B cell (primary cell): ENCODE results near the gene POTEM. TPM values are rescaled to one million over a fixed set of nuclear protein-coding genes. Genes with fewer than 3 reads are reported as not detected.
"Not testable (repeated sequence)": the region's sequence is repeated elsewhere in the genome, so short reads cannot be mapped to it uniquely, and the experiment has no call there.

Source experiments
- ATAC-seq: fragments of 200-7000 bp; cut with Tn5 transposase; one replicate; pipeline ENCODE4 v1.10.0; 2021; ENCODE audit warnings: low read depth, mild to moderate bottlenecking, moderate number of reproducible peaks, moderate library complexity
- CTCF ChIA-PET: fragments of 350-600 bp; sonication (Branson Sonifier 250); formaldehyde crosslinking; loops from one replicate; lab custom pipeline; 2021; ENCODE audit warnings: antibody characterized with exemption, inconsistent platforms; lab: Charles Lee
- POLR2A ChIA-PET: fragments of 350-600 bp; sonication (Branson Sonifier 250); formaldehyde crosslinking; loops from one replicate; lab custom pipeline; 2021; ENCODE audit warnings: antibody characterized with exemption; lab: Charles Lee
- DNase-seq: peaks from one replicate; pipeline ENCODE4 v3.0.0; 2013
- H2AFZ ChIP-seq: 2 replicates; pipeline ENCODE4 v1.6.1; 2012; ENCODE audit warnings: mild to moderate bottlenecking, low read depth, low read length; ENCODE audit not compliant: insufficient read depth, poor library complexity, severe bottlenecking
- H3K27ac ChIP-seq, 2 donors: 1 replicate in 1 of 2; 2 replicates in 1 of 2; pipeline ENCODE4 v1.5.1; 2012 to 2013; ENCODE audit warnings: low read length in 2 of 2, mild to moderate bottlenecking in 2 of 2, moderate library complexity in 1 of 2
- H3K27me3 ChIP-seq, 4 experiments: fragments of 200-600 bp in 1 of 4; sonication (generic) in 1 of 4; replicated peaks in 1 of 4; 1 replicate in 2 of 4; 2 replicates in 2 of 4; pipeline versions ENCODE4 v1.6.1 to v1.7.0; 2013 to 2016; ENCODE audit warnings: low read length in 3 of 4, mild to moderate bottlenecking in 2 of 4, mixed read lengths in 1 of 4, moderate library complexity in 1 of 4; ENCODE audit not compliant: insufficient read depth in 4 of 4, control insufficient read depth in 3 of 4; ENCODE audit errors: control extremely low read depth in 1 of 4
- H3K36me3 ChIP-seq, 2 experiments: replicated peaks in 1 of 2; 1 replicate in 1 of 2; 2 replicates in 1 of 2; pipeline versions ENCODE4 v1.6.1 to v1.7.1; 2013; ENCODE audit warnings: low read length in 1 of 2; ENCODE audit not compliant: insufficient read depth in 2 of 2, control insufficient read depth in 1 of 2; ENCODE audit errors: control extremely low read depth in 1 of 2, extremely low read depth in 1 of 2
- H3K4me1 ChIP-seq, 2 donors: fragments of 200-600 bp in 1 of 2; sonication (generic) in 1 of 2; 1 replicate in 1 of 2; 2 replicates in 1 of 2; pipeline versions ENCODE4 v1.5.1 to v1.6.1; 2013 to 2017; ENCODE audit warnings: low read length in 2 of 2; ENCODE audit not compliant: control insufficient read depth in 2 of 2, insufficient read depth in 2 of 2
- H3K4me2 ChIP-seq: replicated peaks from 2 replicates; pipeline ENCODE3; 2012; ENCODE audit warnings: mild to moderate bottlenecking, low read depth, low read length; ENCODE audit not compliant: poor library complexity, severe bottlenecking
- H3K4me3 ChIP-seq, 5 experiments: fragments of 200-600 bp in 1 of 5; sonication (generic) in 1 of 5; 1 replicate in 3 of 5; 2 replicates in 2 of 5; pipeline versions ENCODE4 v1.5.1 to v1.7.0; 2011 to 2016; ENCODE audit warnings: low read length in 4 of 5, mild to moderate bottlenecking in 4 of 5, low read depth in 2 of 5, control low read depth in 1 of 5, moderate library complexity in 1 of 5; ENCODE audit not compliant: insufficient read depth in 1 of 5; ENCODE audit errors: control extremely low read depth in 1 of 5, extremely low read depth in 1 of 5
- H3K79me2 ChIP-seq: fragments of 200-600 bp; sonication (generic); one replicate; pipeline ENCODE4 v1.6.0; 2016; ENCODE audit warnings: low read length; ENCODE audit not compliant: control insufficient read depth, insufficient read depth
- H3K9ac ChIP-seq: fragments of 200-600 bp; sonication (generic); 2 replicates; pipeline ENCODE4 v1.6.1; 2017; ENCODE audit warnings: mild to moderate bottlenecking, low read length, moderate library complexity
- H3K9me3 ChIP-seq, 3 donors: one replicate each; pipeline versions ENCODE4 v1.6.1 to v1.7.1; 2013; ENCODE audit warnings: low read length in 2 of 3; ENCODE audit not compliant: control insufficient read depth in 2 of 3, insufficient read depth in 1 of 3; ENCODE audit errors: control extremely low read depth in 1 of 3
- H4K20me1 ChIP-seq: 2 replicates; pipeline ENCODE4 v1.6.0; 2012; ENCODE audit warnings: mild to moderate bottlenecking, low read length; ENCODE audit not compliant: insufficient read depth, control insufficient read depth, poor library complexity, severe bottlenecking
- H3K27ac Mint-ChIP-seq: one replicate; pipeline ENCODE4 v1.8.0; 2021; ENCODE audit warnings: mixed read lengths
- H3K27me3 Mint-ChIP-seq: one replicate; pipeline ENCODE4 v1.8.0; 2021; ENCODE audit warnings: mixed read lengths
- H3K4me1 Mint-ChIP-seq: one replicate; pipeline ENCODE4 v1.8.0; 2021; ENCODE audit warnings: mixed read lengths
- H3K4me3 Mint-ChIP-seq: one replicate; pipeline ENCODE4 v1.8.0; 2021; ENCODE audit warnings: mixed read lengths
- H3K9me3 Mint-ChIP-seq: one replicate; pipeline ENCODE4 v1.8.0; 2022; ENCODE audit warnings: mixed read lengths; ENCODE audit not compliant: insufficient read depth
- WGBS: methylation state at CpG from one replicate; pipeline ENCODE4 v1.1.5; 2013; ENCODE audit warnings: missing lambda C conversion rate; ENCODE audit not compliant: insufficient coverage; 5-methylcytosine and 5-hydroxymethylcytosine counted together
- intact Hi-C: fragments of 100-400 bp; cut with micrococcal nuclease; formaldehyde crosslinking; loops from one replicate; pipeline ENCODE4 v1.10.0; 2022
- polyA plus RNA-seq: library from polyadenylated mRNA; depleted of rRNA; stranded (reverse); fragments of >200 nt; gene quantifications from 2 replicates; pipeline ENCODE4 v1.2.3, GENCODE V29; 2012
- total RNA-seq, 2 donors: library from RNA; stranded (reverse); fragments of 120-200 nt in 1 of 2; gene quantifications; 1 replicate in 1 of 2; 2 replicates in 1 of 2; pipeline versions ENCODE4 v1.2.3 to v1.2.4, GENCODE V29; 2013 to 2022

POTEM gene
- total and polyA plus RNA-seq, 2 donors (not counting 1 experiment from before 2014, with no cell fraction given) = 0.17 TPM; not detected in 1

DNA sequence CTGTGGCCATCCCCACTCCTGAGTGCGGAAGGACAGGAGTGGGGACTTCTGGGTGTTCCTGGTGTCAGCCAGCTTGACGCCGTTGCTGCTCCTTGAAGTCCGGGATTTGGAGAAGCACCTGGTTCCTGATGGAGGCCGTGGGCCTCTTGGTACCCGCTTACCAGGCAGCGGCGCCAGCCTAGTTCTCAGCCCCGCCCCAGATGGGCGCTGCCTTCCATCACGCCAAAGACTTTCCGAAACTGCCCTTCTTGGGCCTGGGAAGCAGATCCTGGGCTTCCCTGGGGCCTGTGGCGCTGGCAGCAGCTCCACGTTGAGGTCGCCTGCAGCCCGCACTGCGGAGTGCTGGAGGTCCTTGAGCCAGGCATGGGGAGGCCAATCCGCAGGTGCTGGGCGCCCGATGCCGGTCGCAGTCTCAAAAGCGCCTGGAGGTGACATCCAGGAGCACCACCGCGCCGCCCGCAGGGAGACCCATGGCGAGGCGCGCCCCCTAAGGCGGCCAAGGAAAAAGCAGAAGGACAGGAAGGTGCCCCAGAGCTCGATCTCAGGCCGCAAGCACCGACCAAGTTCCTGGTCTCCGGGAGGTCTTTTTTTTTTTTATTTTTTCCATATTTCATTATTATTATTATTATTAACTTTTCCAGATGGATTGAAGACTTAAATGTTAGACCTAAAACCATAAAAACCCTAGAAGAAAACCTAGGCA lies 59.6 kb downstream of the POTEM start:
- H4K20me1 ChIP-seq = not testable (repeated sequence)

DNA sequence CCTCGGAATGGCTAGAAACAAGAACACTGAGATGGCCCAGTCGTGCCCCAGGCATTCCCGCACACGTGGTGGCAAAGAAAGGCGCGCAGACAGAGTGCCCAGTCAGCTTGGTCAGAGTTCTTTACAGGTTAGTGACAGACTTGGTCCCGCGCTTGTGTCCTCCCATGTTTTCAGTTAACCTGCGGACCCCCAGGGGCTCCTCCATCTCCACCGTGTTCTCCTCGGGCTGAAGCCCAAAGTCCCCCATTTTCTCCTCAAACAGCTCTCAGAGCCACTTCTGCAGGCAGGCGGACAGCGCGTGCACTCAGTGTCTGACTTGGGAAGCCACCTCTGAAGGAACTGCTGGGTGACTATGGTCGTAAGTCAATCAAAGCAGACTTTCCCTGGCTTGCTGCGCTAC lies 60.7 kb downstream of the POTEM start:
- H3K4me2 ChIP-seq, H3K79me2 ChIP-seq, H4K20me1 ChIP-seq, H3K4me1 ChIP-seq, intact Hi-C loops, H3K27ac Mint-ChIP-seq, H3K27ac ChIP-seq, H3K36me3 ChIP-seq, H3K27me3 ChIP-seq, DNase-seq, H3K9ac ChIP-seq, H3K4me3 ChIP-seq, H3K9me3 Mint-ChIP-seq, H3K4me1 Mint-ChIP-seq, ATAC-seq, H2AFZ ChIP-seq, H3K27me3 Mint-ChIP-seq, CTCF ChIA-PET, POLR2A ChIA-PET, H3K4me3 Mint-ChIP-seq, H3K9me3 ChIP-seq: not testable (repeated sequence)
- no CpG with 5 or more reads among the region's 16 CpGs for WGBS

More for the DNA sequence above, 59.6 kb downstream of the POTEM start:
- ATAC-seq, H3K9me3 Mint-ChIP-seq, H3K27me3 ChIP-seq, H3K36me3 ChIP-seq, H3K4me1 Mint-ChIP-seq, H3K27ac ChIP-seq, CTCF ChIA-PET, H3K9me3 ChIP-seq, H2AFZ ChIP-seq, intact Hi-C loops, H3K79me2 ChIP-seq, H3K27me3 Mint-ChIP-seq, H3K9ac ChIP-seq, H3K27ac Mint-ChIP-seq, DNase-seq, H3K4me2 ChIP-seq, H3K4me1 ChIP-seq, POLR2A ChIA-PET, H3K4me3 ChIP-seq, H3K4me3 Mint-ChIP-seq: not testable (repeated sequence)
- 95% methylated on average over 3 of the region's 35 CpGs for WGBS

DNA sequence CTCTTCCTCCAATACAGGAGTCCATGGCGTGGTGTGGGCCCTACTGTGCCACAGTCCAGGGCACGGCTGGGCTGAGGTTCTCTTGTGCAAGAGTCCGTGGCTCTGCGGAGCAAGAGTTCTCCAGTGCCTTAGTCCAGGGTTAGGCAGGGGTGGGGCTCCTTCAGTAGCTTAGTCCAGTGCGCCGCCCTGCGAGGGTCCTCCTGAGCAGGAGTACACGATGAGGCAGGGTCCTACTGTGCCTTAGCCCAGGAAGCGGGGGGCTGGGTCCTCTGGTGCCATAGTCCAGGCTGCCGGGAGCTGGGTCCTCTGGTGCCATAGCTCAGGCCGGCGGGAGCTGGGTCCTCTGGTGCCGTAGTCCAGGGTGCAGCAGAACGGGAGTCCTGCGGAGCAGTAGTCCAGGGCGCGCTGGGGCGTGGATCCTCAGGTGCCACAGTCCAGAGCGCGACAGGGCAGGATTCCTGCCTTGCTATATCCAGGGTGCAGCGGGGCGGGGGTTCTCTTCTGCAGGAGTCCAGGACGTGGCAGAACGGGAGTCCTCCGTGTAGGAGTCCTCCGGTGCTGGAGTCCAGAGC lies 69.7 kb downstream of the POTEM start:
- intact Hi-C loops, H3K79me2 ChIP-seq, H3K9ac ChIP-seq, H3K9me3 ChIP-seq, H3K27ac ChIP-seq, ATAC-seq, H3K36me3 ChIP-seq, H3K9me3 Mint-ChIP-seq, H2AFZ ChIP-seq, H3K4me1 Mint-ChIP-seq, H3K27me3 ChIP-seq, H3K4me3 ChIP-seq, POLR2A ChIA-PET, H3K27ac Mint-ChIP-seq, CTCF ChIA-PET, H3K4me2 ChIP-seq, H4K20me1 ChIP-seq, H3K4me3 Mint-ChIP-seq, H3K27me3 Mint-ChIP-seq, DNase-seq, H3K4me1 ChIP-seq: not testable (repeated sequence)
- WGBS = no CpG with 5 or more reads among the region's 26 CpGs

DNA sequence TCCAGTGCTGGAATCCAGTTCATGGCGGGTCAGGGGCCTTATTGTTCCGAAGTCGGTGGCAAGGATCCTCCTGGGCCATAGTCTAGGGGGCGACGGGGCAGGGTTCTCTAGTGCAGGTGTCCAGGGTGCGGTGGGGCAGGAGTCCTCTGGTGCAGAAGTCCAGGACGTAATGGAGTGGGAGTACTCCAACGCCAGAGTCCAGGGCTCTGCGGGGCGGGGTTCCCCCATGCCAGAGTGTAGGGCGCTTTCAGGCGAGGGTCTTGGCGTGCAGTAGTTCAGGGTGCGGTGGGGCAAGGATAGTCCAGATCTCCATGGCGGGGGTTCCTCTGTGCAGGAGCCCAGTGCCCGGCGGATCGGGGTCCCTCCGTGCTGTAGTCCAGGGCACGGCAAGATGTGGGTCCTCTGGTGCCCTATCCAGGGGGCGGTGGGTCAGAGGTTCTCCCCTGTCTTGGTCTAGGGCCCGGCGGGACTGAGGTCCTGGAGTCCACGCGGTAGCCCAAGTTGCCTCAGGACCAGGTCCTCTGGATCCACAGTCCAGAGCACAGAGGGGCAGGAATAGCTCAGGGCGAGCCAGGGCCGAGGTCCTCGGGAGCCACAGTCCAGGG lies 70.9 kb downstream of the POTEM start:
- H3K27ac ChIP-seq, CTCF ChIA-PET, H3K4me1 ChIP-seq, H3K79me2 ChIP-seq, POLR2A ChIA-PET, H3K27me3 Mint-ChIP-seq, H3K36me3 ChIP-seq, H3K4me3 Mint-ChIP-seq, H3K9me3 Mint-ChIP-seq, H3K9me3 ChIP-seq, DNase-seq, H2AFZ ChIP-seq, H3K27ac Mint-ChIP-seq, ATAC-seq, H3K4me3 ChIP-seq, H3K4me1 Mint-ChIP-seq, H4K20me1 ChIP-seq, intact Hi-C loops, H3K4me2 ChIP-seq, H3K27me3 ChIP-seq, H3K9ac ChIP-seq: not testable (repeated sequence)
- no CpG with 5 or more reads among the region's 28 CpGs for WGBS
